GM10847 (cell line): ENCODE data around the gene LMAN2.

Experiments
- POLR2A ChIP-seq: IDR thresholded peaks from 2 replicates; pipeline ENCODE4 v1.6.1; 2011; ENCODE audit not compliant: insufficient read length; ENCODE audit errors: extremely low read depth

LMAN2 gene

GRCh38 chr5:177332031-177332895 is 19.2 kb downstream of the LMAN2 start:
- no peak for TF ChIP-seq POLR2A

GRCh38 chr5:177330991-177331842 is 20.3 kb downstream of the LMAN2 start:
- no peak for TF ChIP-seq POLR2A

- TF ChIP-seq POLR2A: no peak
Observed at GRCh38 chr5:177329883-177330282, 21.6 kb downstream of the LMAN2 start.

GRCh38 chr5:177328545-177329231 is 22.8 kb downstream of the LMAN2 start:
- TF ChIP-seq POLR2A: no peak

GRCh38 chr5:177327539-177328522 is 23.6 kb downstream of the LMAN2 start:
- no peak for TF ChIP-seq POLR2A

GRCh38 chr5:177325868-177326381 is 25.5 kb downstream of the LMAN2 start:
- no peak for TF ChIP-seq POLR2A

GRCh38 chr5:177320879-177321278 is 30.6 kb downstream of the LMAN2 start:
- TF ChIP-seq POLR2A: no peak

GRCh38 chr5:177319913-177320588 is 31.4 kb downstream of the LMAN2 start:
- no peak for TF ChIP-seq POLR2A

GRCh38 chr5:177317959-177318377 is 33.5 kb downstream of the LMAN2 start:
- no peak for TF ChIP-seq POLR2A

- TF ChIP-seq POLR2A: no peak
Observed at GRCh38 chr5:177316005-177316404, 35.5 kb downstream of the LMAN2 start.

- no peak for TF ChIP-seq POLR2A
Observed at GRCh38 chr5:177315411-177315810, 36.1 kb downstream of the LMAN2 start.

- no peak for TF ChIP-seq POLR2A
Observed at GRCh38 chr5:177314376-177315342, 36.8 kb downstream of the LMAN2 start.

- TF ChIP-seq POLR2A: no peak
Observed at GRCh38 chr5:177313561-177314259, 37.8 kb downstream of the LMAN2 start.
